Endodermal cell (in vitro differentiated cells): ENCODE results near the gene XAGE5. TPM values are rescaled to one million over a fixed set of nuclear protein-coding genes. Genes with fewer than 3 reads are reported as not detected.

Experiments used
- DNase-seq: peaks from one replicate; pipeline ENCODE4 v3.0.0-alpha.2; 2017
- H3K27ac ChIP-seq: 2 replicates; pipeline ENCODE4 v1.5.1; 2013; ENCODE audit warnings: mild to moderate bottlenecking, low read depth, low read length, moderate library complexity
- H3K27me3 ChIP-seq: 2 replicates; pipeline ENCODE4 v1.6.1; 2013; ENCODE audit warnings: mild to moderate bottlenecking, low read length, moderate library complexity; ENCODE audit not compliant: insufficient read depth, control insufficient read depth, poor library complexity, severe bottlenecking
- H3K36me3 ChIP-seq: 2 replicates; pipeline ENCODE4 v1.7.0; 2013; ENCODE audit warnings: mild to moderate bottlenecking, low read length, moderate library complexity; ENCODE audit not compliant: control insufficient read depth, insufficient read depth
- H3K4me1 ChIP-seq: one replicate; pipeline ENCODE4 v1.7.0; 2013; ENCODE audit warnings: low read length; ENCODE audit not compliant: control insufficient read depth, insufficient read depth
- H3K4me3 ChIP-seq: 2 replicates; pipeline ENCODE4 v1.5.1; 2013; ENCODE audit warnings: mild to moderate bottlenecking, low read length, moderate library complexity
- H3K9ac ChIP-seq: 2 replicates; pipeline ENCODE4 v1.6.1; 2013; ENCODE audit warnings: mild to moderate bottlenecking, low read length, moderate library complexity; ENCODE audit not compliant: poor library complexity, severe bottlenecking; ENCODE audit errors: extremely low read depth
- H3K9me3 ChIP-seq: 2 replicates; pipeline ENCODE4 v1.6.1; 2013; ENCODE audit warnings: mild to moderate bottlenecking, low read length, moderate library complexity; ENCODE audit not compliant: control insufficient read depth
- H3K27ac Mint-ChIP-seq: 2 replicates; pipeline ENCODE4 v1.8.0; 2020; ENCODE audit warnings: mixed read lengths
- H3K27me3 Mint-ChIP-seq: 2 replicates; pipeline ENCODE4 v1.8.0; 2021; ENCODE audit warnings: mild to moderate bottlenecking, mixed read lengths; ENCODE audit not compliant: insufficient read depth
- H3K36me3 Mint-ChIP-seq: 2 replicates; pipeline ENCODE4 v1.8.0; 2020; ENCODE audit warnings: low read depth, mixed read lengths
- H3K4me1 Mint-ChIP-seq: 2 replicates; pipeline ENCODE4 v1.8.0; 2020; ENCODE audit warnings: mixed read lengths
- H3K4me3 Mint-ChIP-seq: 2 replicates; pipeline ENCODE4 v1.8.0; 2020; ENCODE audit warnings: mild to moderate bottlenecking, moderate library complexity, mixed read lengths
- H3K9me3 Mint-ChIP-seq: 2 replicates; pipeline ENCODE4 v1.8.0; 2020; ENCODE audit warnings: mild to moderate bottlenecking, mixed read lengths
- CTCF ChIP-seq: fragments of 200-600 bp; sonication (generic); conservative IDR thresholded peaks from 2 replicates; pipeline ENCODE4 v1.5.0; 2021; ENCODE audit warnings: antibody characterized with exemption, mild to moderate bottlenecking
- WGBS, 2 experiments: methylation state at CpG; one replicate each; pipeline versions ENCODE4 v1.1.5 to v1.1.7; 2013; ENCODE audit warnings: missing lambda C conversion rate in 2 of 2, mixed read lengths in 1 of 2; ENCODE audit not compliant: insufficient coverage in 1 of 2, insufficient read length in 1 of 2; 5-methylcytosine and 5-hydroxymethylcytosine counted together
- total RNA-seq, 2 donors: library from RNA; stranded (reverse); fragmentation: NEBNext Ultra II Directional in 1 of 2; extraction: Animal tissue kit (Norgen Biotek cat#: 25700) in 1 of 2; gene quantifications; 2 replicates in 1 of 2; 3 replicates in 1 of 2; pipeline ENCODE4 v1.2.1, GENCODE V29; 2021

Gene XAGE5
- total RNA-seq, 2 donors from 2014 or later, result not detected

GRCh38 chrX:52819788-52820187 lies 8.7 kb downstream of the XAGE5 start:
- no peak for DNase-seq
- Histone ChIP-seq H3K4me1 (no peaks in the 10 kb centered on the region), H3K27me3 (no peaks in the 10 kb centered on the region), H3K27ac (no peak overlapping the region), H3K36me3 (no peaks in the 10 kb centered on the region), H3K9me3 (no peaks in the 10 kb centered on the region), H3K4me3 (no peak overlapping the region), H3K9ac (no peak overlapping the region)
- WGBS, 2 experiments, result 72 to 83% methylated on average over 2 to 4 of the region's 4 CpGs
- H3K4me3 Mint-ChIP-seq, result no peak overlapping the region
- H3K36me3 Mint-ChIP-seq, result no peaks in the 10 kb centered on the region
- H3K27me3 Mint-ChIP-seq, result peaks cover 20% of the 10 kb centered on the region
- TF ChIP-seq CTCF, result no peak
- no peaks in the 10 kb centered on the region for H3K4me1 Mint-ChIP-seq
- H3K9me3 Mint-ChIP-seq, result peaks cover 50% of the 10 kb centered on the region
- H3K27ac Mint-ChIP-seq, result no peak overlapping the region

GRCh38 chrX:52821079-52821760 lies 10.1 kb downstream of the XAGE5 start:
- TF ChIP-seq CTCF, result no peak
- peaks cover 45% of the 10 kb centered on the region for H3K9me3 Mint-ChIP-seq
- H3K4me1 Mint-ChIP-seq, result no peaks in the 10 kb centered on the region
- Histone ChIP-seq H3K36me3 (no peaks in the 10 kb centered on the region), H3K4me3 (no peak overlapping the region), H3K4me1 (no peaks in the 10 kb centered on the region), H3K27me3 (no peaks in the 10 kb centered on the region), H3K27ac (no peak overlapping the region), H3K9ac (no peak overlapping the region), H3K9me3 (no peaks in the 10 kb centered on the region)
- DNase-seq, result no peak
- peaks cover 15% of the 10 kb centered on the region for H3K27me3 Mint-ChIP-seq
- 80 to 84% methylated on average over 2 to 9 of the region's 11 CpGs for WGBS, 2 experiments
- no peaks in the 10 kb centered on the region for H3K36me3 Mint-ChIP-seq
- H3K27ac Mint-ChIP-seq, result no peak overlapping the region
- no peak overlapping the region for H3K4me3 Mint-ChIP-seq

- peaks cover 53% of the 10 kb centered on the region for H3K9me3 Mint-ChIP-seq
- Histone ChIP-seq H3K4me3 (no peak overlapping the region), H3K9me3 (no peaks in the 10 kb centered on the region), H3K27ac (no peak overlapping the region), H3K9ac (no peak overlapping the region), H3K36me3 (no peaks in the 10 kb centered on the region), H3K4me1 (no peaks in the 10 kb centered on the region), H3K27me3 (no peaks in the 10 kb centered on the region)
- TF ChIP-seq CTCF, result no peak
- peaks cover 6% of the 10 kb centered on the region for H3K27me3 Mint-ChIP-seq
- no peak overlapping the region for H3K4me3 Mint-ChIP-seq
- no peaks in the 10 kb centered on the region for H3K36me3 Mint-ChIP-seq
- H3K27ac Mint-ChIP-seq, result no peak overlapping the region
- no peaks in the 10 kb centered on the region for H3K4me1 Mint-ChIP-seq
- no peak for DNase-seq
- 40% methylated on average over 1 of the region's 2 CpGs; no CpG with 5 or more reads in 1 of the 2 experiments for WGBS, 2 experiments
Measured at GRCh38 chrX:52824608-52825007, 13.5 kb downstream of the XAGE5 start.
